Mucosa of rectum (tissue), 2 donors: Measurements from ENCODE around the gene ZNF219.

Experiments
- H3K27ac ChIP-seq, 2 donors: one replicate each; pipeline ENCODE4 v1.7.0; 2013; ENCODE audit warnings: inconsistent platforms in 2 of 2, low read depth in 2 of 2, low read length in 2 of 2
- H3K27me3 ChIP-seq, 2 donors: one replicate each; pipeline ENCODE4 v1.7.0; 2013; ENCODE audit warnings: low read length in 2 of 2; ENCODE audit not compliant: control insufficient read depth in 2 of 2, insufficient read depth in 2 of 2
- H3K36me3 ChIP-seq, 2 donors: one replicate each; pipeline ENCODE4 v1.7.0; 2013; ENCODE audit warnings: low read length in 2 of 2; ENCODE audit not compliant: control insufficient read depth in 2 of 2, insufficient read depth in 2 of 2
- H3K4me1 ChIP-seq, 2 donors: one replicate each; pipeline ENCODE4 v1.7.0; 2013; ENCODE audit warnings: low read length in 2 of 2, mild to moderate bottlenecking in 1 of 2; ENCODE audit not compliant: control insufficient read depth in 2 of 2, insufficient read depth in 2 of 2
- H3K4me3 ChIP-seq, 2 donors: one replicate each; pipeline ENCODE4 v1.7.0; 2013; ENCODE audit warnings: low read length in 2 of 2
- H3K9ac ChIP-seq, 2 donors: one replicate each; pipeline ENCODE4 v1.7.0; 2013; ENCODE audit warnings: low read length in 2 of 2, low read depth in 1 of 2, mild to moderate bottlenecking in 1 of 2
- H3K9me3 ChIP-seq, 2 donors: one replicate each; pipeline ENCODE4 v1.7.0; 2013; ENCODE audit warnings: low read length in 2 of 2; ENCODE audit not compliant: control insufficient read depth in 2 of 2
- donor health status: healthy.
- donor health status: Normal muscosa, but diverticular disease.

ZNF219 gene

DNA sequence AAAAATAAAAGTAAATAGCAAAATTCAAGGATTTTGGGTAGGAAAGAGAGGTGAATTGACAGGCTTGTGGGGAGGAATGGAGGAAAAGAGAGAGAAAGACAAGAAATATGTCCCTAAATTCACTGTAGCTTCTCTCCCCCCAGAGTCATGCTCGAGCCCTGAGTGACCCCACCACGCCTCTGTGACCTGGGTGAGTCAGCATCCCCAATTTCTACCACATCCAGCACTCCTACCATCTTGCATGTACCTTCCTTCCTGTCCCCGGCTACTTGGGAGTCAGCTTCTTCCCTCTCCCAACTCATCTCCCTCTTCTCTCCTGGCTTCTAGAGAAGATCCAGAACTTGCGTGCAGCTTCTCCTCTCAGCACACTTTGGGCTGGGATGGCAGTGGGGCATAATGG lies 9.8 kb downstream of the ZNF219 start:
- Histone ChIP-seq H3K4me3 (no peak overlapping the region), H3K27me3 (no peaks in the 10 kb centered on the region), H3K36me3 (peaks cover 40 to 52% of the 10 kb centered on the region in 2 donors), H3K4me1 (peaks cover 6 to 18% of the 10 kb centered on the region in 2 donors), H3K9ac (no peak overlapping the region), H3K9me3 (no peaks in the 10 kb centered on the region), H3K27ac (peak overlapping the region; percentile 25 to 32)

GRCh38 chr14:21087294-21088091 lies 11.0 kb downstream of the ZNF219 start:
- no peak overlapping the region for H3K4me3 ChIP-seq
- H3K36me3 ChIP-seq, result peaks cover 46 to 57% of the 10 kb centered on the region in 2 donors
- no peaks in the 10 kb centered on the region for H3K9me3 ChIP-seq
- no peak overlapping the region for H3K27ac ChIP-seq
- no peaks in the 10 kb centered on the region for H3K27me3 ChIP-seq
- H3K4me1 ChIP-seq, result peaks cover 6 to 18% of the 10 kb centered on the region in 2 donors
- H3K9ac ChIP-seq, result no peak overlapping the region

- no peak overlapping the region for H3K27ac ChIP-seq
- no peak overlapping the region for H3K9ac ChIP-seq
- no peaks in the 10 kb centered on the region for H3K9me3 ChIP-seq
- H3K36me3 ChIP-seq, result peaks cover 52 to 62% of the 10 kb centered on the region in 2 donors
- H3K4me3 ChIP-seq, result no peak overlapping the region
- no peaks in the 10 kb centered on the region for H3K27me3 ChIP-seq
- peaks cover 6 to 15% of the 10 kb centered on the region in 2 donors for H3K4me1 ChIP-seq
These were observed 11.6 kb downstream of the ZNF219 start for GRCh38 chr14:21086908-21087293.

GRCh38 chr14:21084998-21085853 lies 13.2 kb downstream of the ZNF219 start:
- no peak overlapping the region for H3K27ac ChIP-seq
- H3K9me3 ChIP-seq, result no peaks in the 10 kb centered on the region
- no peaks in the 10 kb centered on the region for H3K27me3 ChIP-seq
- H3K4me1 ChIP-seq, result peaks cover 6 to 15% of the 10 kb centered on the region in 2 donors
- H3K4me3 ChIP-seq, result no peak overlapping the region
- no peak overlapping the region for H3K9ac ChIP-seq
- H3K36me3 ChIP-seq, result peaks cover 59 to 62% of the 10 kb centered on the region in 2 donors

GRCh38 chr14:21084396-21084795 lies 14.1 kb downstream of the ZNF219 start:
- no peaks in the 10 kb centered on the region for H3K27me3 ChIP-seq
- peaks cover 63 to 70% of the 10 kb centered on the region in 2 donors for H3K36me3 ChIP-seq
- no peak overlapping the region for H3K27ac ChIP-seq
- H3K4me3 ChIP-seq, result no peak overlapping the region
- peaks cover under 1 to 7% of the 10 kb centered on the region in 2 donors for H3K4me1 ChIP-seq
- no peak overlapping the region for H3K9ac ChIP-seq
- H3K9me3 ChIP-seq, result no peaks in the 10 kb centered on the region

GRCh38 chr14:21083565-21084325 lies 14.7 kb downstream of the ZNF219 start:
- no peaks in the 10 kb centered on the region for H3K9me3 ChIP-seq
- H3K36me3 ChIP-seq, result peaks cover 66 to 73% of the 10 kb centered on the region in 2 donors
- no peak overlapping the region for H3K27ac ChIP-seq
- H3K4me1 ChIP-seq, result peaks cover 0 to under 1% of the 10 kb centered on the region in 2 donors
- no peak overlapping the region for H3K4me3 ChIP-seq
- H3K9ac ChIP-seq, result no peak overlapping the region
- no peaks in the 10 kb centered on the region for H3K27me3 ChIP-seq

GRCh38 chr14:21081521-21082142 lies 16.8 kb downstream of the ZNF219 start:
- Histone ChIP-seq H3K9me3 (no peaks in the 10 kb centered on the region), H3K4me3 (no peak overlapping the region), H3K36me3 (peaks cover 77 to 81% of the 10 kb centered on the region in 2 donors), H3K27me3 (no peaks in the 10 kb centered on the region), H3K4me1 (no peaks in the 10 kb centered on the region), H3K27ac (no peak overlapping the region), H3K9ac (no peak overlapping the region)

DNA sequence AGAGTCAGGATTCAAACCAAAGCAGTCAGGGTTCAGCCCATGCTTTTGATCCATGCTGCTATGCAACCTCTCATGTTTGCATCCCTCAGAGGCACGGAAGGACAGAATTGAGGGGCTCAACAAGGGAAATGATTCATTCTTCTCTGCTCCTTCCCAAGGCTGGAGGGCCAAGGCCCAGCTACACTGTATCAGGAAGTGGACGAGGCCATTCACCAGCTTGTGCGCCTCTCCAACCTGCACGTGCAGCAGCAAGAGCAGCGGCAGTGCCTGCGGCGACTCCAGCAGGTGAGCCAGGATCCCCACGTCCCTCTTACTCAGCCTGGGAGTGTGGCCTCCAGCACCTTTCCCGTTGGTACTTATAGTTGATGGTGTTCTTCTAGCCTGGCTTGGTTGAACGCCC lies 19.7 kb downstream of the ZNF219 start:
- no peaks in the 10 kb centered on the region for H3K4me1 ChIP-seq
- H3K36me3 ChIP-seq, result peaks cover 67 to 82% of the 10 kb centered on the region in 2 donors
- no peak overlapping the region for H3K4me3 ChIP-seq
- H3K27me3 ChIP-seq, result no peaks in the 10 kb centered on the region
- H3K27ac ChIP-seq, result no peak overlapping the region
- no peaks in the 10 kb centered on the region for H3K9me3 ChIP-seq
- no peak overlapping the region for H3K9ac ChIP-seq

DNA sequence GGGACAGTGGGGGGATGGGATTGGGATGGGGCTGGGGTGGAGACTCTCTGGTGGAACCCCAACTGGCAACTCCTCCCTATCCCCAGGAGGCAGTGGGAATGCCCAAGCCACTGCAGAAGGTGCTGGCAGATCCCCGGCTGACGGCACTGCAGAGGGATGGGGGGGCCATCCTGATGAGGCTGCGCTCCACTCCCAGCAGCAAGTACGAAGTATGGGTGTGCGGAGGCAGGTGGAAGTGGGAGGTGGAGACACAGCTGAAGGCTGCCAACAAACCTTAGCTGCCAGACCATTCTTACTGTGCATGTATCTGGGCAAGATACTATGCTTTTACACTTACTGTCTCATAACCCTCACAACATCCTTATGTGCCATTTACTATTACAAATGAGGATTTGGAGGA lies 20.2 kb downstream of the ZNF219 start:
- Histone ChIP-seq H3K9ac (no peak overlapping the region), H3K36me3 (peaks cover 69 to 86% of the 10 kb centered on the region in 2 donors), H3K27me3 (no peaks in the 10 kb centered on the region), H3K4me1 (no peaks in the 10 kb centered on the region), H3K9me3 (no peaks in the 10 kb centered on the region), H3K27ac (no peak overlapping the region), H3K4me3 (no peak overlapping the region)
